HG03457 (cell line): ENCODE data around the gene STAT5B.

ENCODE experiments used
- ATAC-seq: cut with Tn5 transposase; IDR thresholded peaks from one replicate; pipeline ENCODE4 v1.9.1; 2021; ENCODE audit warnings: moderate number of reproducible peaks; ENCODE audit not compliant: unreplicated experiment

The STAT5B gene

GRCh38 chr17:42180922-42181850 lies 95.0 kb downstream of the STAT5B start, which contains the start of gene KCNH4:
Gene KCNH4 (minus strand): TSS chr17:42181142. CDS start chr17:42180945, 197 bp downstream.
- ATAC-seq: no peak

DNA sequence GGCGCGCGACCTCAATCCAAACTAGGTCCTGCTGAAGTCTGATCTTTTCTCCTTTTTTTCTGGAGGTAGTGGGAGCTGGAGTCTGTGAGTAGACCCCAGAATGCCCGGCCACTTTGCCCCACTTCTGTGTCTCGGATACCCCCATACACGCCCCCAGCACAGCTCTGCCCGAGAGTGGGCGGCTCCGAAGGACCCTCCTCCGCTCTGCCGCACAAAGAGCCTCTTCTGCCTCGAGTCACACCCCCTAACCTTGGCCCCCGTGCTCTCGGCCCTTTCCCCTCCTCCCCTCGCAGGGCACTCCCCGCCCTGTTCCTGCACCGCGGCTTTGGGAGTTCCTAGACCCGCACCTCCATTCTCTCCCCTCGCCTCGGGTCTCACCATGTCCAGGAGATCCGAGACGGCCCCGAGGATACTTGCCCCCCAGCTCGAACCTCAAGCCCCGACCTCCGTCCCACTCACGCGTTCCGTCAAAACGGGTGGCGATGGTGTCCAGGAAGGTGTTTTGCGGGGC lies 95.7 kb downstream of the STAT5B start:
- no peak for ATAC-seq

GRCh38 chr17:42179911-42180410 lies 96.2 kb downstream of the STAT5B start:
- ATAC-seq: no peak

GRCh38 chr17:42179335-42179734 lies 96.9 kb downstream of the STAT5B start:
- ATAC-seq: no peak

GRCh38 chr17:42178817-42179216 lies 97.4 kb downstream of the STAT5B start:
- no peak for ATAC-seq

DNA sequence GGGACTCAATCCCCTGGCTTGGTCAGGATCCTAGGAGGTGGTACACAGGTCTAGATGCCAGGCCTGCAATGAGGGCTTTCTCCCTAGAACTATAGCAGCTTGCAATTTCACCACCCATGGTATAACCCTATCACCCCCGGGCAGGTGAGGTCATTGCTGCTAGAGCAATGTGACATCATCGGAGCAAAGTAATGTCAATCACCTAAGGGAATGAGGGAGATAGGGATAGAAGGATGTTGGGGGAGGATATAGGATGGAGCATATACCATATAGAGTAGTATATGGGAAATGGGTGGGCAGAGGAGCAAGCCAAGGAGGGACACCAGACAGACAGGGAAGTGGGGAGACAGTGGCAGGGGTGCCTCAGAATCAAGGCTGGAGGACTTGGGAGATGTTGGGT lies 98.5 kb downstream of the STAT5B start:
- ATAC-seq: no peak

- ATAC-seq: no peak
Measured at GRCh38 chr17:42174126-42174783, 101.9 kb downstream of the STAT5B start.

- ATAC-seq: no peak
Measured at GRCh38 chr17:42171831-42172230, 104.4 kb downstream of the STAT5B start.

GRCh38 chr17:42169351-42169750 lies 106.8 kb downstream of the STAT5B start:
- ATAC-seq: no peak

- ATAC-seq: no peak
Measured at GRCh38 chr17:42167807-42168206, 108.4 kb downstream of the STAT5B start.

DNA sequence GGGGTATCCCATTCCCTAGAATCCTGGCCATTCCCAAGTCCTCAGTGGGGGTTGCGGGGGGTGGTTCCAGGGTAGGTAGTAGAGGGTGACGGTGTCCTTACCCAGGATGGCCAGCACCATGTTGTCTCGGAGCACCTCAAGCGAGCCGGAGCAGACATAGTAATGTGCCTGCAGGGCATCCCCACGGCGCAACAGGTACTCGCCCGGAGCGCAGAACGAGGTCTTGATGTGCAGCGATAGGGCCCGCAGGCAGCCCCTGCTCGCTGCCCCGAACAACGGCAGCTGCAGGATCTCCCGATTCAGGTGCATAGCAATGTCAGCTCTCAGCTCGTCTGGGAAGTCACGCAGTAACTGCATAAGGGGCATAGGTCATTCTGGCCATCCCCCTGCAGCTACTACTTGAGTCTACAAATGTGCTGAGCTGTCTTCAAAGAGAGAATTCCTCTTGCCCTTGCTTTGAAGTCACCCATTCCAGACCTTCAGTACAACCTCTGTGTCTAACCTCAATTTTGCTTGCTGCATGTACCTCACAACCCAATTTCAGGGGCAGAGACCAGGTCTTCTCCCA lies 109.9 kb downstream of the STAT5B start:
- ATAC-seq: no peak

DNA sequence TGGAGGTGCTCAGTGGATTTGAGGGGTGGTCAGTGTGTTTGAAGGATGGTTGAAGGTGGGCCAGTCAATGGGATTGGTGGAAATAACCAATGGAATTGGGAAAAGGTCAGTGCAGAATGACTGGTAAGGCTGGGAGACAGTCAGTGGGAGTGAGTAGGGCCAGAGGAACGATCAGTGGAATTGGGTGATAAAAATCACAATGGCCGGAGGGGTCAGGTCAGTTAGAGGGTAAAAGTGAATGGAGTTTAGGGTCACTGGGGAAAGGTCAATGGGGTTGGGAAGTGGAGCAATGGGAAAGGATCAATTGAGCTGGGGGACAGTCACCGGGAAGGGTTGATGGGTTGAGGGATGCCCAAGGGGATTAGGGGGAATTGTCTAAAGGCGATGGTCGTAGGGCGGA lies 110.4 kb downstream of the STAT5B start:
- ATAC-seq: no peak

DNA sequence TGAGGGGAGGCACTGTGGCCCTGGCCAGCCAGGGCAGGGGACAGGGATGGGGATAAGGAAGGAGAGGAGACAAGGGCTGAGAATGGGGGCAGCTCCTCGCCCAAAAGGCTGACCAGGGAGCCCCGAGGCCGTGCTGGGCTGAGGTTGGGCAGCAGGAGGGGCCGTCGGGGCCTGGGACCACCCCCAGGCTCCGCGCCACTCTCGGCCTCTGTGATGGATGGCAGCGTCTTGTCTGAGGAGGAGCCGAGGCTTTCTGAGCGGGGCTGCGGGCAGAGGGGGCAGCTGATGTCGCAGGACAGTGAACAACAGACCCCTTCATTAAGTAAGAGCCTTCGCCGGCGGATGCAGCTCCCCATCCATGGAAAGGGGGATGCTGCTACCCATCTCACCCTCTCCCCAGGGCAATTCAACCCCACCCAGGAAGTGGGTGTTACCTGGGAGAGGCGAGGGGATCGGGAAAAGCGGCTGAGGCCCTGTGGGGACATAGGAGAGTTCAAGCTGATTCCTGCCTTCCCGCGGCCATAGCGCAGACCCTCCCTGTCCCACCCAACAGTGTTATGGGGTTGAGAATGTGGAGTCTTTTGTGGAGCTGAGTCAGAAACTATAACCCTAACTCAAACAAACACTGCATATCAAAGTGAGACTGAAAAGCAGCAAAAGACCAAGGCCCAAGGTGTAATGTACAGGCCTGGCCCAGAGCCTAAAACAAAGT lies 112.3 kb downstream of the STAT5B start:
- ATAC-seq: no peak

GRCh38 chr17:42163113-42163512 lies 113.1 kb downstream of the STAT5B start:
- ATAC-seq: no peak

DNA sequence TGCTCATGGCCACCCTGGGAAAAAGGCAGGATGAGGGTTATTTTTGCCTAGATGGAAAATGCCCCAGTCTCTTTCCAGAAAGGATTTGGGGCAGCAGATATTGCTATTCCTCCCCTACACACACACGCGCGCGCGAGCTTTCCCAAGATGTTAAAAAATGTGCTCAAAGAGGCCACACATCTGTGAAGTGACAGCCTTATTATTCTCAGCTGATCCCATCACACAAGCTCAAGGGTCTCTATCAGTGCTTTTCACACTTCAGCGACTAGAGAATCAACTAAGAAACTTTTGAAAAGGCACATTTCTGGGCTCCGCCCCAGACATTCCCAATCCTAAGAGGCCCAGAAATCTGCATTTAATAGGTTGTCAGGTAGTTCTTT lies 115.7 kb downstream of the STAT5B start:
- no peak for ATAC-seq

DNA sequence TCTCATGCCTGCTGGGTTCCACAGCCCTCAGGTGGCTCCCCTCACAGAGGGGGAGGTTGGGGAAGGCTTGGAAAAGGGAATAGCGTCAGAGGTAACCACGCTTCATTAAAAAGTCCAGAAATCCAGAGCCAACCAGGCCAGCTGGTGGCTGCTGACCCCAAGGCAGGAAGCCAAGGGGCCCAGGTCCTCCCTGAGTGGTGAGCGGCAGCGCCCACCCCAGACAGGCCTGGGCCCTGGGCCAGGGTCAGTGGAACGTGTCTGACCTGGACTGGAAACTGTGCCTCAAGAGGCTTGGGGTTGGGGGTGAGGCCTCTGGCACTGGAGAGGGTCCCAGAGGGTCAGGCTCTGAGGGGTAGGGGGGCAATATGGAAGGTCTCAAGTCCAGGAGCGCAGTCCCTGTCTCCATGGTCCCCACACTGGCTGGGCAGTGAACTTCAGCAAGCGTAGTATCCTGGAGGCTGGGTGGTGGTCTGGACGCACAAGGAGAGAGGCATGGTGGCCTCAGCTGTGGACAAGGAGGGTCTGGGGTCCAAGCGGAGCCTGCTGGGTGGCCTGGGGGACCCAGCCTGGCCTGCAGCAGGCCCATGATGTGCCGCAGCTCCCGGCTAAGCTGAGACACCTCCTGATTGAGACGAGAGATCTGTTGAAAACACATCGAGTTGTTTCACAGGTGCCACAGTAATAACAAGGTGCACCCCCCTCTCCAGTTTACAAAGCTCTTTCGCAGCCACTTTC lies 116.2 kb downstream of the STAT5B start:
- ATAC-seq: no peak

DNA sequence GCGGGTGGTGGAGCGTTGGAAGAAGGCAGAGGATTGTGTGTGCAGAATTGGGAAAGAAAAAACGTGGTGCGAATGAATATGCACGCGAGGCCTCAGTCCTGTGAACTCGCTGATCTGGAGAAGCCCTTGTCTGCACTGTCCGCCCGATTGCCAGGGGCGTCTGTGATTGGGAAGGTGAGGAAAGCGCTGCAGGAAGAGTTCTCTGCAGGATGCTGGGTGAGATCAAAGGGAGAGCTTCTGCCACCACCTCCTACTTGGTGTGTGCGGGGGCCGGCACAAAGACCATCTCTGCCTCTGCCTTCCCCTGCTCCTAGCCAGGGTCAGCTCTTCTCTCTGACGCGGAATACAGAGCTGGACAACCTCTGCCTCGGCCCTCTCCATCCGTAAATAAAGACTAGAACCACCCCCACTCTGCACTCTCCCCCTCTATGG lies 120.6 kb downstream of the STAT5B start:
- no peak for ATAC-seq

DNA sequence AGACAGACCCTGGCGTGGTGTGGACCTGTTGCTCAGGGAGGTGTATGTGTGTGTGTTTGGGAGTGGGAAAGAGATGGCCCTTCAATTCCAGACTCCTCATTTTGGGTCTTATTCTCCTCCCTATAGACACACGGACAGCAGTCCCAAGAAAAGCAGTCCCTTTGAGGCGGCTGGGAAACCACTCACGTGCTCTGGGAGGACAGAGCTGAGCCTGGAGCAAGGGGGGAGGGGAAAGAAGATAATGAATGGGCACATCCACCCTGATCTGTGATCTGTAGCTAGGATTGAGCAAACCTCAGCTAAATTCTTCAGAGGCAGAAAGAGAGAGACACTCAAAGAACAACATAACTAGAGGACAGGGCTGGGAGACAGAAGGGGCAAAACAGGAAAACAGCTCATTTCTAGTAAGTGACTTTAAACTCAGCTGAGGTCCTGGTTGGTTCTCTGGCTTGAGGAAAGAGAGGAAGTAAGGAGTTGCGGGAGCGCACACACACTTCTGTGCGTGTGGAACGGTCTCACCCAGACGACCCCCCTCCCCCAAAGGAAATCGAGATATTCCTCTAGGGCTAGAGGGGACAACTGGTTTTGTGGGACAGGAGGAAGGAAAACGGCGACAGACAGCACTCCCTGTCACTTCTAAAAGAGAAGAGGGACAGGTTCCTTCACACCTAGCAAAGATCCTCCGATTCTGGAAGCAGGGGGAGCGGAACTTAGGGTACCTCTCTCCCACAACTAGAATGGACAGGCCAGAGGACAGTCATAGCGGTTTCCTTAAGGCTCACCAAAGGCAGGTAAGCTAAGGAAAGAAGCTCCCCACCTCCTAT lies 122.1 kb downstream of the STAT5B start:
- no peak for ATAC-seq
